ENCODE results near the gene UNC5C.

Gene UNC5C

DNA sequence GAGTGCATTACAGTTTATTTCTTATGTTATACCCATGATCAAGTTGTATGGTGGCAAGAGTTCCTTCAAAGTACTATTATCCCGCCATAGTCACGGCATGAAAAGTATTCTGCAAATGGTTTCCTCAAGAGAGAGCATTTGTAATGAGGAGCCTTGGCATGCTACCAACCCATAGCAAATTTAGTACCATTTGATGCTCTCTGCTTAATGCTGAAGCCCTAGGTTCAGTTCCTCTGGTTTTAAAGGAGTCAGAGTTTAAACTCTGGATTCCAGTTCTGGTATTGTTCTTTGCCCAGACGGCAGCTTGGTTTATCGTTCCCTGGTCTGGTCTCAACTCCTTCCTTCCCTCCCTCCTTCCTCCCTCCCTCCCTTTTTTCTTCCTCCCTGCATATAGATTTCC lies 419.7 kb downstream of the UNC5C start:
- no peak for DNase-seq (ENCODE audit: low spot score)

DNA sequence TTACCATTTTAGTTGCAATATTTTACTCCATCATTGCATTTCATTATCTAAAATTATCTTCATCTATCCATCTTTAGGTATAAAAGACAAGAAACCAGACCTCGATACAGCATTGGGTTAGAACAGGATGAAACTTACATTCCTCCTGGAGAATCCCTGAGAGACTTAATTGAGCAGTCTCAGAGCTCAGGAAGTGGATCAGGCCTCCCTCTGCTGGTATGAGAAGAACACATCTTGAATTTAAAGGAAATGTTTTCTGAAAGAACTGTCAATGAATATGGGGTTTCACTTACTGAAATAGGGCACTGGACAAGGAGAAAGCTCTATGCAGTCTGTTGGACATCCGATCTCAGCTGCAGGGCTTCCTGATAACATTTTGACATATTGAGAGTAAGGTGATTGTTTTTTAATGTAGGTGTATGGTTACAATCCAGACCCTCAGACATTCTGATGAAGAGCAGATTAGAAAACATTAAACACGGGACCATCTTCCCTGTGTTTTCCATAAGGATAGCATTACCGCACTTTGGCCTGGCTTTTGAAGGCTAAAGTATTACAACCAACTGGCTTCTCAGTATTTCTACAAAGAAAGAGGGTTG lies 423.8 kb downstream of the UNC5C start:
- peak; percentile 31 for DNase-seq (ENCODE audit: low spot score)

DNA sequence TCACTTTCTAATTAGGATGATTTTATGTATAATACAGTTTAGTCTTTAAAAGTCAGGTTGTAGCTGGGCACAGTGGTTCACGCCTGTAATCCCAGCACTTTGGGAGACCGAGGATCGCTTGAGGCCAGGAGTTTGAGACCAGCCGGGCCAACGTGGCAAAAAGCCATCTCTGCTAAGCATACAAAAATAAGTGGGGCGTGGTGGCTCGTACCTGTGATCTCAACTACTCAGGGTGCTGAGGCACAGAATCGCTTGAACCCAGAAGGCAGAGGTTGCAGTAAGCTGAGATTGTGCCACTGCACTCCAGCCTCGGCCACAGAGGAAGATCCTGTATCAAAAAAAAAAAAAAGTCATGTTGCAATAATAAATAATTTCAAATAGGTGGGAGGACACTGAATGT lies 426.8 kb downstream of the UNC5C start:
- DNase-seq (ENCODE audit: low spot score) = no peak

DNA sequence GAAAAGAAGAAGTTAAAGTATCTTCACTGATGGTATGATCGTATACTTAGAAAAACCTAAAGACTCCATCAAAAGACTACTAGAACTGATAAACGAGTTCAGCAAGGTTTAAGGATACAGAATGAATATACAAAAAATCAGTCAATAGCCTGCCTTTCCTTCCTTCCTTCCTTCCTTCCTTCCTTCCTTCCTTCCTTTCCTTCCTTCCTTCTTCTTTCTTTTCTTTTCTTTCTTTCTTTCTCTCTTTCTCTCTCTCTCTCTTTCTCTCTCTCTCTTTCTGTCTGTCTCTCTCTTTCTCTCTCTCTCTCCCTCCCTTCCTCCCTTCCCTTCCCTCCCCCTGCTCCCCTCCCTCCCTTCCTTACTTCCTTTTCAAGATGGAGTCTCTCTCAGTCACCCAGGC lies 428.3 kb downstream of the UNC5C start:
- DNase-seq (ENCODE audit: low spot score) = no peak

DNA sequence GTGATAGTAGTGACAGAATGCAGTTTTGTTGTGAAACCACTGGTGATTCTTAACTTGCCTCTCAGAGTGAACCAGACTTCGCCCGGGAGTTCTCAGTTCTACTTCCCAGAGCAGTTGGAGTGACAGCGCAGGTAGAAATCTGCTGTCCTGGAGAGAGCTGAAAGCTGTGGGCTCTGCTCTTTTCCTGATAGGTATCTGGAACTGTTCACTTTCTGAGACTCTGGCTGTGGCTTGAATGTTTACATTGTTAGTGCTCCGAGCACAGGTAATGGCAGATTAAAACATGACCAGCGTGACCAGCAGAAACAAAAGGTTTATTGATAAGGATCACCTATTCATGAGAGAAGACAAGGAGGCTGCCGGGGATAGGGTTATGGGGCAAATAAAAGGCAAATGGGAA lies 430.3 kb downstream of the UNC5C start:
- DNase-seq (ENCODE audit: low spot score) = no peak

DNA sequence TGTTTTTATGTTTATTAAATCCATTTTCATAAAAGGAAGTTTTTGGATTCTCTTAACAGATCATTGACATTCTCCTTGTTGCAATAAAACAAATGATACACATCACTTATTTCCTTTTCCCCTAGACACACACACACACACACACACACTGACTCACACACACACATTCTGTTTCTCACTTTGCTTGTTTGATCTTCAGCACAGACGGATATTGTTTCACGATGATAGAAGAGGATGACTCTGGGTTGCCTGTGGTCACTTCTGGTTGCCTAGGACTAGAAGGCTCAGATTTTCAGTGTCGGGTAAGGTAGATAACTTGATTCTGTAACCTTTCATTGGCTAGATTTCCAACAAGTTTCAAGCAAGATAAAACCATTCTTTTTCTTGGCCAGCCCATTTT lies 434.3 kb downstream of the UNC5C start:
- DNase-seq (ENCODE audit: low spot score) = no peak
